LNCaP clone FGC (cell line): ENCODE measurements around the gene CA10.

Experiments used
- DNase-seq: peaks from one replicate; pipeline ENCODE4 v3.0.0-alpha.2; 2011; ENCODE audit warnings: low read depth
- H3K4me3 ChIP-seq: 2 replicates; pipeline ENCODE4 v1.5.1; 2011; ENCODE audit warnings: mild to moderate bottlenecking, low read depth, low read length, control low read depth
- TF ChIP-seq, protein P1 (sequence below): IDR thresholded peaks from 2 replicates; pipeline ENCODE4 v1.5.1; 2012; ENCODE audit warnings: mild to moderate bottlenecking; ENCODE audit not compliant: control insufficient read depth, insufficient read depth; ENCODE audit errors: extremely low read depth

Gene CA10

GRCh38 chr17:52036416-52036815 is 122.1 kb downstream of the CA10 start:
- no peak for DNase-seq
- TF ChIP-seq, protein P1, sequence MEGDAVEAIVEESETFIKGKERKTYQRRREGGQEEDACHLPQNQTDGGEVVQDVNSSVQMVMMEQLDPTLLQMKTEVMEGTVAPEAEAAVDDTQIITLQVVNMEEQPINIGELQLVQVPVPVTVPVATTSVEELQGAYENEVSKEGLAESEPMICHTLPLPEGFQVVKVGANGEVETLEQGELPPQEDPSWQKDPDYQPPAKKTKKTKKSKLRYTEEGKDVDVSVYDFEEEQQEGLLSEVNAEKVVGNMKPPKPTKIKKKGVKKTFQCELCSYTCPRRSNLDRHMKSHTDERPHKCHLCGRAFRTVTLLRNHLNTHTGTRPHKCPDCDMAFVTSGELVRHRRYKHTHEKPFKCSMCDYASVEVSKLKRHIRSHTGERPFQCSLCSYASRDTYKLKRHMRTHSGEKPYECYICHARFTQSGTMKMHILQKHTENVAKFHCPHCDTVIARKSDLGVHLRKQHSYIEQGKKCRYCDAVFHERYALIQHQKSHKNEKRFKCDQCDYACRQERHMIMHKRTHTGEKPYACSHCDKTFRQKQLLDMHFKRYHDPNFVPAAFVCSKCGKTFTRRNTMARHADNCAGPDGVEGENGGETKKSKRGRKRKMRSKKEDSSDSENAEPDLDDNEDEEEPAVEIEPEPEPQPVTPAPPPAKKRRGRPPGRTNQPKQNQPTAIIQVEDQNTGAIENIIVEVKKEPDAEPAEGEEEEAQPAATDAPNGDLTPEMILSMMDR: no peak
- no peak overlapping the region for H3K4me3 ChIP-seq

DNA sequence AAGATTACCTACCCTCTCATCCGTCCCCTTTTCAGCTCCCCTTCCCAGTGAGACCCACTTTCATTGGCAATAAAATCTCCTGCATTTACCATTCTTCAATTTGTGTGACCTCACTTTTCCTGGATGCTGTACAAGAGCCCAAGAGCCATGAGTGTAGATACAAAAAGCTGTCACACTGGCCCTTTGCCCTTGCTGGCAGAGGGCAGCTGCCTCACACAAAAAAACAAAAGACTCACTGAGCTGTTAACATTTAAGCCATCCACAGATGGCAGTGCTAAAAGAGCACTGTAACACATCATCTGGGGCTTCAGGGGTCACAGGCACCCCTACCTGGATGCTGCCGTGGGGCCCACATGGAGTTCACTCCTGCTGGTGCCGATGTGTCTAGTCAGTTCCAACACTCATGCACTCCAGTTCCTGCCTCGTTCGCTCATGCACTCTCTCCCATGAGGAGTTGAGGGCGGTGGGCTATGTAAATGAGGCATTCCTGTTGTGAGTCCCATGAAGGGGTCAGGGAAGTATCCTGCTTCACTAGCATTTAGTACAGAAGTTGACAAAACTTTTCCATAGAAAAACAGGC is 123.1 kb downstream of the CA10 start:
- TF ChIP-seq, protein P1: no peak
- DNase-seq: no peak
- no peak overlapping the region for H3K4me3 ChIP-seq

- TF ChIP-seq, protein P1: no peak
- H3K4me3 ChIP-seq: no peak overlapping the region
- DNase-seq: no peak
Measured at GRCh38 chr17:52032454-52032853, 126.1 kb downstream of the CA10 start.

- TF ChIP-seq, protein P1: no peak
- DNase-seq: no peak
- no peak overlapping the region for H3K4me3 ChIP-seq
Measured at GRCh38 chr17:52030052-52030451, 128.5 kb downstream of the CA10 start.

DNA sequence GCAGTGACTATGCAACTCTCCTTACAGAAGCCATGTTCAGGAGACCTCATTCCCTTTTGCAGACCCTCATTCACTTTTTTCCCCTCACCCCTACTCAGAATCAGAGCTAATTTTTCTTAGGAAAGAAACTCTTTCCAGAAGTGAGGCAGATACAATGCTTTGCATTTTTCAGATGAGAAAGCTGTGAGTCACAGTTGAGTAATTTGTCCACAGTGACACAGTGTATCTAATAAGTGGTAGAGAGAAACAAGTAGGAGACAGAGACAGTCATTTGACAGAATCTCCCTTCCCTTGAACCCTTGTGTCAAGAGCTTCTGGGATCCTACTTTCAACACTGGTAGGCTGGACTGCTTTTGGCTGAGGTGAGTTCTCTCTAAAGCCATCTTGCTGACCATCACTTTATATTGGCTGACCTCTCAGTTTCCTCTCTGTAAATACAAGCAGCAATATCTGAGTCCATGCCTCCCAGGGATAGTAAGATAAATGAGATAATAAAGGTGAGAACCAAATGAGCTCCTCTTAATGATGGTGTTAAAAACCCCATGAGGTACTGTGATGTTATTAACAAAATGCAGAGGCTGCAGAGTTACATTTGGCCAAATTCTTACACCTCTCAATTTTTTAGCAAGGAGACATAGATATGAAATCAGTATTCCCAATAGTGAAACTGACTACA is 130.8 kb downstream of the CA10 start:
- TF ChIP-seq, protein P1: no peak
- no peak for DNase-seq
- H3K4me3 ChIP-seq: no peak overlapping the region

DNA sequence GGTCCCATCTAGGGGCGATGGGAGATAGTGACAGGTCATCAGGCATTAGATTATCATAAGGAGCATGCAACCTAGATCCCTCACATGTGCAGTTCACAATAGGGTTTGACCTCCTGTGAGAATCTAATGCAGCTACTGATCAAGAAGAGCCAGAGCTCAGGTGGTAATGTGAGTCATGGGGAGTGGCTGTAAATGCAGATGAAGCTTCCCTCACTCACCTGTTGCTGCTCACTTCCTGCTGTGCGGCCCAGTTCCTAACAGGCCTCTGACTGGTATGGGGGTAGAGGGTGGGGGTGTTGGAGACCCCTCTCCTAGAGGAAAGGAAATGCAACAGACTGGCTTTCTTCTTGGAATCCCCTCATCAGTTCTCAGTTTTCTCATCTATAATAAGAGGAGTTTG is 131.4 kb downstream of the CA10 start:
- no peak for DNase-seq
- H3K4me3 ChIP-seq: no peak overlapping the region
- TF ChIP-seq, protein P1: no peak

- TF ChIP-seq, protein P1: no peak
- no peak overlapping the region for H3K4me3 ChIP-seq
- DNase-seq: no peak
Measured at GRCh38 chr17:52026075-52026474, 132.4 kb downstream of the CA10 start.
